ENCODE measurements around the gene LYG1.
"Not testable (repeated sequence)": the region's sequence is repeated elsewhere in the genome, so short reads cannot be mapped to it uniquely, and the experiment has no call there.

Gene LYG1

GRCh38 chr2:99301097-99301496 is at the start of gene LYG1:
Gene LYG1 (minus strand): TSS chr2:99301197. CDS start chr2:99295670, 5,527 bp downstream.
- in situ Hi-C loops (cut with HindIII; ENCODE audit: low sequenced_read_pairs) = not testable (repeated sequence)

GRCh38 chr2:99350194-99350593 is 49.2 kb upstream of the LYG1 start:
- in situ Hi-C loops (cut with HindIII; ENCODE audit: low sequenced_read_pairs) = no loop called here

- in situ Hi-C loops (cut with HindIII; ENCODE audit: low sequenced_read_pairs) = no loop called here
Measured at GRCh38 chr2:99348173-99348572, 47.2 kb upstream of the LYG1 start.

- in situ Hi-C loops (cut with HindIII; ENCODE audit: low sequenced_read_pairs) = no loop called here
Measured at GRCh38 chr2:99346218-99346617, 45.2 kb upstream of the LYG1 start.

GRCh38 chr2:99345446-99345845 is 44.4 kb upstream of the LYG1 start:
- in situ Hi-C loops (cut with HindIII; ENCODE audit: low sequenced_read_pairs) = not testable (repeated sequence)

GRCh38 chr2:99342536-99342935 is 41.5 kb upstream of the LYG1 start:
- in situ Hi-C loops (cut with HindIII; ENCODE audit: low sequenced_read_pairs) = no loop called here

- in situ Hi-C loops (cut with HindIII; ENCODE audit: low sequenced_read_pairs) = no loop called here
Measured at GRCh38 chr2:99340669-99341236, 39.8 kb upstream of the LYG1 start.

- in situ Hi-C loops (cut with HindIII; ENCODE audit: low sequenced_read_pairs) = no loop called here
Measured at GRCh38 chr2:99338029-99338585, 37.1 kb upstream of the LYG1 start.

GRCh38 chr2:99337113-99338028 is 36.4 kb upstream of the LYG1 start, which contains the start of gene EIF5B:
Gene EIF5B (plus strand): TSS chr2:99337389. CDS start chr2:99337555, 166 bp downstream.
- in situ Hi-C loops (cut with HindIII; ENCODE audit: low sequenced_read_pairs) = no loop called here

GRCh38 chr2:99336804-99337112 is 35.8 kb upstream of the LYG1 start:
- in situ Hi-C loops (cut with HindIII; ENCODE audit: low sequenced_read_pairs) = no loop called here

- in situ Hi-C loops (cut with HindIII; ENCODE audit: low sequenced_read_pairs) = no loop called here
Measured at GRCh38 chr2:99335911-99336803, 35.2 kb upstream of the LYG1 start, which contains the start of gene TXNDC9. Gene TXNDC9 (minus strand): TSS chr2:99336333. CDS start chr2:99333210, 3,123 bp downstream.

- in situ Hi-C loops (cut with HindIII; ENCODE audit: low sequenced_read_pairs) = no loop called here
Measured at GRCh38 chr2:99325384-99325783, 24.4 kb upstream of the LYG1 start.

- in situ Hi-C loops (cut with HindIII; ENCODE audit: low sequenced_read_pairs) = not testable (repeated sequence)
Measured at GRCh38 chr2:99317873-99318200, 16.8 kb upstream of the LYG1 start.

- in situ Hi-C loops (cut with HindIII; ENCODE audit: low sequenced_read_pairs) = no loop called here
Measured at GRCh38 chr2:99317161-99317872, 16.3 kb upstream of the LYG1 start.

GRCh38 chr2:99299580-99299979 is 1.4 kb downstream of the LYG1 start:
- in situ Hi-C loops (cut with HindIII; ENCODE audit: low sequenced_read_pairs) = no loop called here

GRCh38 chr2:99297994-99298393 is 3.0 kb downstream of the LYG1 start:
- in situ Hi-C loops (cut with HindIII; ENCODE audit: low sequenced_read_pairs) = no loop called here

GRCh38 chr2:99285526-99285925 is 15.5 kb downstream of the LYG1 start:
- in situ Hi-C loops (cut with HindIII; ENCODE audit: low sequenced_read_pairs) = no loop called here

- in situ Hi-C loops (cut with HindIII; ENCODE audit: low sequenced_read_pairs) = no loop called here
Measured at GRCh38 chr2:99279969-99280695, 20.9 kb downstream of the LYG1 start.

- in situ Hi-C loops (cut with HindIII; ENCODE audit: low sequenced_read_pairs) = no loop called here
Measured at GRCh38 chr2:99278793-99279291, 22.2 kb downstream of the LYG1 start.
